ENCODE measurements around the gene LYVE1.
A peak's percentile ranks its signal among the peaks of the same experiment; 100 is the strongest.

The LYVE1 gene

DNA sequence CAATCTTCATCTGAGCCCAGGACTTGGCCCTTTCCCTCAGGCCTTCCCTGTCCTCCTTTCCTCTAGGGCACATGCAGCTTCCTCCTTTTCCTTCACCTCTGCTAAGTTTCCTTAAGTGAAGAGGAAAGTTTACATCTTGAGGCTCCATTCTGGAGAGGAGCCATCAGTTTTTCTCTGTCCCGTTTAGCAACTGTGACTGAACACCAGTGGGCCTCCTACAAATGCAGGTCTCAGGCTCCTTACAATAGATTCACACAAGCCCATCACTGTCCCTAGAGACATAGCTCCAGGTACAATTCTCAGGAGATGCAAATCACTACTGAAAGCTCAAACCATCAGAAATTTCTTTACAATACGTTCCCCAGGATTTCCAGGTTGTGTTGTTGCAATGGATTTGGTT, 23.3 kb upstream of the LYVE1 start:
- no peak for DNase-seq

DNA sequence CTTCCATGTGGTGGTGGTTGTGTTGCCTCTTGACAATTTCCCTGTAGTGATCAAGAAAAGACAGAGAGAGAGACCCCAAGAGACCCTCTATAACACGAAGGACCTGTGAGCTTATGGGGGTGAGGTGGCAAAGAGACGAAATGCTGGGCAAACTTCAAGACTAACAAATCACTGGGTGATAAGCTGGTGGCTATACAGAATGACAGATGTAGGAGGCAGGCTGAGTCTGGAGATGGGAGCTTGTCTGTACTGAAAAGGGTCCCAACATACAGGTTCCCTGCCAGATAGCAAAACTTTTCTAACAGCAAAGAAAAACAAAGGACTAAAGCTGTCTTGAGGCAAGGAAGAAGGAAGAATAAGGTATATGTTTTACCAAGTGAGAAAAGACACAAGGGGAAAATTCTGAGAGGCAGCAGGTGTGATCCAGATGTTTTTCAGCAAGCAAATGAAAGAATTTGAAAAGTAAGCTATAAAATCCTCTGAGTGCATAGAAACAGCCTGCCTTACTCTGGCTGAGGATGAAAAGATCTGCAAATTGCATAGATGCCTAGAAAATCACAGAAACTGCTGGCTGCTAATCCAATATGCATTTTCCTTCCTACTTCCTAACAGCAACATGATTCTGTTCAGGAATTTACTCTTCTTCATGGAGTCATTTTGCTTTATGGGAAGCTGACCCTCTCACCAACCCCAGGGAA, 21.9 kb upstream of the LYVE1 start:
- peak; percentile 68 for DNase-seq

DNA sequence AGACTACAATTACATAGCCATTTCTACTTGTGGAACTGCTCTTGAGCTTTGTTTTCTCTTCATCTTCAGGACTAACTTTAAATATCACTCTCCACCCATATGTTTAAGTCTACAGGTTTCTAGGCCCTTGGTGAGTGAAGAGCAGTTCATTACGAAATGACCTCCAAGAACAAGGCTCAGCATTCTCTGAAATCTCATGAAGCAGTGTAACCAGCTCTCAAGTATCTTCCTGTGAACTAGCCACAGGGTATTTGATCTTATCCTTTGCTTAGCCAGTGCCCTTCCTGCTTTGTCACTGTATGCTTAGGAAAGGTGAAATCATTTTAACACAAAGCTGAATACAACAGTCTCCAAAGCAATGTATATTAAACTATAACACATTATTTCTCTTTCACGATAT, 20.4 kb upstream of the LYVE1 start:
- DNase-seq, result no peak

DNA sequence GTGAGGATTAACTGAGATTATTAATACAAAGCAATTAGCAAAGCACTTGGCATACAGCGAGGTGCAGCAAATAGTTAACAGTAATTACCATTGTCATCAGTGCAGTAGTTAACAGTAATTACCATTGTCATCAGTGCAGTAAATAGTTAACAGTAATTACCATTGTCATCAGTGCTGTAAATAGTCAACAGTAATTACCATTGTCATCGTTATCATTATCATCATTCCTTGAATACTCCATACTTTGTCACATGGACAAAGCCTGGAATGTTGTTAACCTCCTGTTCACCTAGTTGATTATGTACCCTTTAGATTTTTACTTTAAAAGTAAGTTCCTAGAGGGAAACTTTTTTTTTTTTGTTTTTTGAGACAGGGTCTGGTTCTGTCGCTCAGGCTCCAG, 19.5 kb upstream of the LYVE1 start:
- no peak for DNase-seq

DNA sequence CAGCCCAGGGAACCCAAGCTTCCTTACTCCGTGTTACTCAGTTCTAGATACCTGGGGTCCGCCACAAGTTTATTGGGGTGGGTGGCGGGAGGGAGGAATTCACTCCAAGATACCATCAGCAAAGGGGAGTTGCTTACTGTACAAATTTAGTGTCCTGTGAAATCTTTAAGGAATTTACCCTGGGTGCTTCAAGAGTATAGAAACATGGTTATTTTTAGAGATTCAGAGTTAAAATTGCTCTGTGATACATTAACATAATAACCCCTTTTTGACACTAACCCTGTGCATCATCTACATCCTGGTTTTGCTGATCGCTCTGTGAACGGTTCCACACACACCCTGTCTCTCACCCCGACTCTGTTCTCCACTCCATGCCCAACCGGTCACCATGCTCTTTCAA, 18.9 kb upstream of the LYVE1 start:
- no peak for DNase-seq

DNA sequence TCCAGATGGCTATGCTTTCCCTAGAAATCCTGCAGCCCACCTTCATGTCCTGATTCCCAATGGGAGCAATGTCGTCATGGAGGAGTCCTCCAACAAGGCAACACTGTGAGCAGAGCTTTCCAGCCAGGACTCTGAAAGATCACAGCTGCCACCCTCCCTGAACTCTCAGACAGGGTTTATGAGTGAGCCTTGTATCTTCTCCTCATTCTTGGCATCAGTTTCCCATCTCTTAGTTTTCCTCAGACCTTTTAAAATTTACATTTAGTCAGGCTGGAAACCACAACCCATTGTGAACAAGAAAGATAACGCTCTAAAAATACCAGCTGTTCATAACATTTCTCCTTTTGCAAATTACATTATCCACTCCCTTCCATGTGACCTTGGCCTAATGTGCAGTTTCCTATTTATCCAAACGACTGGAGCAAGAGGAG, 15.6 kb upstream of the LYVE1 start:
- DNase-seq, result no peak

DNA sequence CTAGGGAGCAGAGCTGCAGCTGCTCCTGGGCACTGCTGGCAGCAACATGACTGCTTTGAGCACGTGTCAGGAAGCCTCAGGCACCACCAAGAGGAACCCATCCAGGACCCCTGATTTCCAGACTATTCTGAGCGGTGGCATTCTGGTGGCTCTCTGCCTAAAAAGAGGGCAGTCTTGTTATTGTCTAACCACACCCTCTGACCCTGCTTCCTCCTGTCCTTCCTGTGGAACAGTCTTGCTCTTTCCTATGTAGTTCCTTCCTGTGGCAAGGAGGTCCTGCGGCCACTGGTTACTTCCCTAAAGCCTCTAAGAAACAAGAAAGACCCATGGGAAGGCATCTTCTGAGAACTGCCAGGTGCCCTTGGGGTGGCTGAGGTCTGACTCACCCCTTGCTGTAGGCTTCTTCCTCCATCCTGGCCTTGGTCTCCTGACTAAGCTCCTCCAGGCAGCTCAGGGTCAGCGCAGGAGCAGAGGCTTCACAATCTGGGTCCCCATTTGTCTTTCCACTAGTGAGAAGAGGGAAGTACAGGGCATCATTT, 13.1 kb upstream of the LYVE1 start:
- no peak for DNase-seq

DNA sequence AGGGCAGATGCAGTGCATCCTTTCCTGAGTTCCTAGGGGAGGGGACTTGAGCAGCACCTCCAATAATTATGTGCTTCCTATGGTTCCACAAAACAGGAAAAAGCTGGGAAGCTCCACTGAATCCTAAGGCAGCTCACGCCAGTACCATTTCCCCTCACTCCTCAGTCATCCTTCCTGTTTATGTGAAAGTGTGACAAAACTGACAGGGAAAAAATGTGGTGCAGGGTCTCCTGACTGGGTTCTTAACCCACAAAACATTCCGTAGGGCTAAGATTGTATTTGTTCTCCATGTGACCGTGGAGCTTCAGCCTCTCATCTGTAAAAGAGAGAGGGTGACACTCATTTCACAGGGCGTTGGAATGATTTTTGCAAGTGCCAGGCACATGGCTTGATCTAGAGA, 12.2 kb upstream of the LYVE1 start:
- no peak for DNase-seq

DNA sequence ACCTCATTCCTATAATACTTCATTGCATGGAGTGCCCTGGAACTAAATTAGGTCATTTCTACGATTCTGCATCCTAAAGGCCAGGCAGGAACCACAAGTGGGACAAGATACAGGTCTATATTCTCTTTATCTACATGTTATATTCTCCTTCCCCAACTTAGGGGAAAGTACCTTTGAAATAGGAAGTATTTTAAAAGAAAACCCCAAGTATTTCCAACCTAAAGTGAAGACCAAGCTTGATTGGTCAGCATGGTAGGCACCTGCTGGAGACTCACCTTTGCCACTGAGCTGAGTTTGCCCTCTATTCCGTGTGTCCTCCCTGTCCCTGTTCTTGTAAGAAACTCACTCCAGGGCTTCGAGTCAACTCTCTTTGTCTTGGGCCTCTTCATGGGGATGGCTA, 11.2 kb upstream of the LYVE1 start:
- no peak for DNase-seq

DNA sequence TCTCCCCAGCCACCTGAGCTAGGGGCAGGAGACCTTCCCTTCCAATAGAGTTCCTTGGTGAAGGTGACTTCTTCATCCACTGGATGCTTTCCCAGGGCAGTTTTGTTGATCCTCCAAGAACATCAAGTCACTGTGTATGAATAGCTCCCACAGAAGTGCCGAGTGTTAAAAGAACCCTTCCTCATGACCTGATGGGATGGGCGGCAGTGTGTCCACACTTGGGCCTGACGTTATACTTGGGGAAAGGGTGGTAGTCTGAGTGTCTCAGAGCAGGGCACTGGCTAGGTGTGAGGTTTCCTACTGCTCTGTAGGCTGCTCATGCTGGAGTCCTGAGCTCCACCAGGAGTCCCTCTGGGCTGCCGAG, 7.6 kb upstream of the LYVE1 start:
- DNase-seq, result no peak

DNA sequence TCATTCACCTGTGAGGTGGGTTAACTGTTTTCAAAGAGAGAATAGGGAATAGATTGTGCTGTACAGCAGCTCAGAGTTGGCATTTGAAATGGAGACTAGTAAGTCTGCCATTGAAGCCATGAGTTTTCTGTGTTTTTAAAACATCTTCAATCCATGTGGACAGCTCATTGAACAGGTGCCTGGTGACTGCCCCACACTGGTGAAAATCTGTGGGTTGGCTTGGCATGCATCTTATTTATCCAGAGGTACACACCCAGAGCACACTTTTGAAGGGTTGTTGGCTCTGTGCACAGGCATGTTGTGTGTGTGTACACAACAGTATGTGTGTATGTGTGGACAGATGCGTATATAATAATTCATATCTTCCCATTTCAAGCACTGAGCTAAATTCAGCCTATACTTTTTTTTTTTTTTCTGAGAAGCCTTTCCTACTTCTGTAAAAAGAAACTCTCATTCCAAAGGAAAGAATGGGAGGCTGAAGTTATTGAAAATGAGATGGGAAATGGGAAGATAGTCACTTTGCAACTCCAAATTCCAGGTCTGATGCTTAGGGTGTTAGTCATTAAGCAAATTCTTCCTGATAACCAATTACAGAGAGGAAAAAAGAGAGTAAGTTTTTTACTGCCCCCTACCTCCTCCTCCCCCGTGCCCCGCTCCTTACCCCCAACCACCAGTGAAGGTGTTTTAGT, 7.0 kb upstream of the LYVE1 start:
- DNase-seq, result no peak

DNA sequence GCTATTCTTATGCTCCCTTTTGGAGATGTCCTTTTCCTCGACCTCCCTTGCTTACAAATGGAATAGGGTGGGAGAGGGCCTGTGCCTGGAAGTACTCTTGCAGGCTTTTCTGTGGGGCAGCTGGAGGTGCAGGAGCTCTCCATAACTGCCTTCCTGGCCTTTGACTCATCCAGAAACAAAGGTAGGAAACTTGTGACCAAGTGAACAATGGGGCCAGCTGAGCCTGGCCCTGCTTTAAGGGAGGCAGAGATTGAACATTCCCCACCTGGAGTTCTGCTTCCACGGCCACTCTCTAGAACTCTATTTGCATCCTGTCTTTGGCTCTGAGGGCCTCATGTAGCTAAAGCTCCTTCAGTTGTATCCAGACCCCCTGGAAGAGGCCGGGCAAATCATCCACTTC, 5.1 kb upstream of the LYVE1 start:
- DNase-seq, result no peak

DNA sequence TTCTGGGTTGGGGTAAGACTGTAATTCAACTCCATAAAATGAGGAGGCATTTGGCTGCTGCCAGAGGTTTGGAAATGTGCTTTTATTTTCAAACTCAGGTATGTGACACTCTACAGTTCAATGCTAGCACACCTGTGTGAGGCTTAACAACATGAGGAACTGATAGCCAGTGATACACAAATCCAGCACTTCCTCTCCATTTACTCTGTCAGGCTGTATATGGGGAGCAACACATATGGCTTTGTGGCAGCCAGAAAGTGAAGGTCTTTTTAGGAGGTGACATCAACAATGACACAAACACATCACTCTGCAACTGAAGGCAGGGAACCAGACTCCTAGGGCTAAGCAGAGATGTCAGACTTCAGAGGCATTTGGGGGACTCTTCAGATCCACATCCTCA, 4.6 kb upstream of the LYVE1 start:
- no peak for DNase-seq

DNA sequence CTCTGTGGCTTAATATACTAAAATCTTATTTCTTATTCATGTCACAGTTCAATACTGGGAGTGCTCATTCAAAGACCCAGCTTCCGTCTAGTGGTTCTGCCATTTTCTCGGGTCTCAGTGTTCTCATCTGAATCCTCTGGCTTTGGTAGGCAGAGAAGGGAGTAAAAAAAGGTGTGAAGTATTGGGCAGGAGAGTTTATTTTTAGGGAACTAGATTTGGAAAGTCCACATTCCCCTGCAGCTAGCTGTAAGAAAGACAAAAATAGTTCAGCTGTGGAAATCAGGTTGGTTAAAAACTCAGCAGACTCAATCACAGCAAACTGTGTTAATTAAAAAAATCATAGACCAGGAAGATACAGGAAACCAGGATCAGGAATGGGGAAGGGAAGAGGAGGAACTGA, 4.1 kb upstream of the LYVE1 start:
- DNase-seq, result no peak

DNA sequence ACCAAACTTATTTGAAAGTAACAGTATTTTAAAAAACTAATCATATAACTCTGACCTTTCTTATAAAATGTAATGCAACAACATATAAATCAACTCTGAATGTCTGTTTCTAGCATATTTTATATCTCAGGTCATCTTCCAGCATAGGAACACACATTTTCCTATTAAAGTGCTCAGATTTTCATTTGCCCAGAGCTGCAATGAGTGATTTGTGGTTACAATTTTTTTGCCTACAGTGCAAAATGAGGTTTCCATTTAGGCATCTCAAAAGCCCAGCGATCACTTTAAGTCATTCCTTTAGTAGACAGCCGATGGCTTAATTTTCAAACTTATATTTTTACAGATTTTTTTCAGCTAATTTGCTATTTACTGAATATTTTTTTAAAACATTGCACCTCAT, 1.0 kb downstream of the LYVE1 start:
- peak; percentile 64 for DNase-seq

DNA sequence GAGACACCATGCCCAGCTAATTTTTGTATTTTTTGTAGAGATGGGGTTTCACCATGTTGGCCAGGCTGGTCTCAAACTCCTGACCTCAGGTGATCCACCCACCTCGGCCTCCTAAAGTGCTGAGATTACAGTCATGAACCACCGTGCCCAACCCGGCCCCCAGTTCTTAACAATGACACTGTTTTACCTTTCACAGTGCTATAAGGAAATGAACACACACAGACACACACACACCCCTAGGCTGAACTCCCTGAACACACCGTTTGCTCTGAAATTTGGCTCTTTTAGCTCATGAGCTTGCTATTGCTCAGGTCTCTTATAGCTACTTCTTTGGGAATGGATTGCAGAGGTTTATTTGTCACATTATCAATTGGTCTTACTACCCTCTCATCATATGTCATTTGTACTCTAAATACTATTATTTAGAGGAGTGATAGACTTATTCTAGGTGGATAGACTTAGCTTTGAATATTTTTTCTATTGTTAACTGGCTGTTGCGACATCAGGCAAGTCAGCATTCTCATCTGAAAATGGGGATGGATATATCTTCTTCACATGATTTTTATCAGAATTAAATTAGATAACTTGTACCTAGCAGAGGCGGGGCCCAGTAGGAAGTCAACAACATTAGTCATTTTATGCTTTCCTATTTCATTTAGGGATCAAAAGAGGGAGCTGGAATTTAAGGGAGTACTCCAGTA, 2.1 kb downstream of the LYVE1 start:
- no peak for DNase-seq

DNA sequence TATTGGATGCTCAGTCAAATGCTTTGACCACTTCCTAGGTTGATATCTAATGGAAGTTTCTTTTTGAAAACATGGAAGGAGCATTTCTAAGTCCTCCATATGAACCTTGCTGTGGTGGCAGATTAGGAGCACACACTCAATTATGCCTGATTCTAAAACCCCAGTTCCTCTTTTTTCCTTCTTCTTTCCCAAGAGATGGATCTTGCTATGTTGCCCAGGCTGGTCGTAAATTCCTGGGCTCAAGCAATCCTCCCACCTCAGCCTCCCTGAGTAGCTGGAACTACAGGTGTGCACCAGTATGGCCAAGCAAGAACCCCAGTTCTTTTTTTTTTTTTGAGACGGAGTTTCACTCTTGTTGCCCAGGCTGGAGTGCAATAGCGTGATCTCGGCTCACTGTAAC, 3.0 kb downstream of the LYVE1 start:
- no peak for DNase-seq

DNA sequence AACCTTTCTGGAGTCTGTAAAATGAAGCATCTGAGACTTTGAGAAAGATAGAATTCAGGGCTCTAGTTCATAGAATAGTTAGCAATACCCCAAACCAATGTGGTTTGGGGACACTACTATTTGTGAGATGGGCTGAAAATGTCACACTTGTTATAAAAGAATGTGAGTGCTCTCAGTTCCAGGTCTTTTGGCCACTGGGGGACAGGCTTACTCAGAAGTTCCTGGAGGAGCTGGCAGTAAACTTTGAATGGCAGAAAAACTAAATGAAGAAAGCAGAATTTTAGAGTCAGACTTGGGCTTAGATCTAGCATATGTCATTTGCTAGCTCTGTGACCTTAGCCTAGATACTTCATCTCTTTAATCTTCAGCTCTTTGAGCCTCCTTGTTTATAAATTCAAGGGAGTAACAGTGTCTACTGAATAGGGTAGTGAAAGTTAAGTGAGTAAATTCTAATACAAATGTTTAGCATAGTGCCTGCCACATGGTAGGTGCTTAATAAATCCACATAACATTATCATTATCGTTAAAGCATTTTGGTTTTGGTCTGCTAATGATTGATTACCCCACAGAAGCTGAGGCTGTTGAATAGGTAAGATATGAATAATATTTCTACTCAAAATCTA, 3.7 kb downstream of the LYVE1 start:
- DNase-seq, result peak; percentile 26

DNA sequence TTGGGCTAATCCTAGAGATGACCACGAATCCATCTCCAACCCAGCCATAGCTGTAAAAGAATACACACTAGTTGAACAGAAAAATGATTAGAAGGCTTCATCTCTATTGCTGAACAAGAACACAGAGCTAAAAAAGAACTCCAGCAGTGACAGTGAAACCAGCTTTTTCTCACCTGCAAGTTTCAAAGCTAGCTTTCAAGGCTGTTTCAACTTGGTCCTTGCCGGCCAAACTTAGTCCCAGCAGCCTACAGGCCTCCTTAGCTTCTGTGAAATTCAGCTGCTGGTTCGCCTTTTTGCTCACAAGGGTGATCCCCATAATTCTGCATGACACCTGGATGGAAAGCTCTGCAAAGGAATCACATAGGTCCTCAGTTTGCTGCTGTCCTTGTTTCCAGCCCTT, 4.4 kb downstream of the LYVE1 start:
- no peak for DNase-seq

DNA sequence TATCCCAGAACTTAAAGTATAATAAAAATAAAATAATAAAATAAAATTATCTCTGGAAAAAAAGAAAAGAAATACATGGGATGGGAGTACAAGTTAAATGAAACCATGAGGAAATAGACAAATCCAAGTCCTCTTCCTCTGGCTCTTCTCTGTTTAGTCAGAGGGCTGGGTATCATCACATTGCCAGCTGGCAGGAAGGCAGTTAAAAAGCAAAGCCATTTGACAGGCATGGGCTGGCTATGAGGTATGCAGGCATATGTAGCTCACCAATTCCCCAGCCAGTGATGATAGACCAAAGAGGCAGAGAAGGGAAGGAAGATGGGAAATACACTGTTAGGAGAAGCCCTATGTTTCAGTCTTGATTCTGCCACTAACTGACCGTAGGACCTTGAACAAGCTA, 6.5 kb downstream of the LYVE1 start:
- DNase-seq, result no peak

DNA sequence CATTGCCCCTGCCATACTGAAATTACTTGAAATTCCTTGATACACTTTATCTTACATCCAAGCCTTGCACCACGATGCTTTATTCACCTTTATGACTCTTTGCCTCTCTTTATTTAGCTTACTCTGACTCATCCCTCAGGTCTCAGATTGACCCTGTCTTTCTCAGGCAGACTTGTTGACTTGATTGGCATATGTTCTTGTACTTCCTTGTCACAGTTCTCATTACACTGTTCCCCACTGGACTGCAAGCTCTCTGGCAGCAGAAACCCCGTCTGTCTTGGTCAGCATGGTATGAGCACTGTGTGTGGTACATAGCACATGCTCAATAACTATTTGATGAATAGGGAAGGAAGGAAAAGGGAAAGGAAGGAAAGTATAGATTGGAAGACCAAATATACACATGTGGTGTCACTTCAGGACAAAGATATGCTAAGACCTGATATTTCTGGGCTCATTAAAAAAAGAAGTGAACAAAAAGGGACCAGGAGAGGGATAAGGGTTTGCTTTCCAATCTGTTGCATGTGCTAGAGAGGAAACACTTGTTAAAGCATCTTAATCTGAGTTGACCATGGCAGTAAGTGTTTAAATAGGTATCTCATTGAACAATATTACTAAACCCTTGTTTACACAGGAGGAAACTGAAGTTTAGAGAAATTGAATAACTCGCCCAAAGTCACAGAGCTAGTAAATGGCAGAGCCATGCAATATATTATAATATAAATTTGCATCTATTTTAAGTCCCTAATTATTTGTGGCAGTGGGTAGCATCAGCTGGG, 7.2 kb downstream of the LYVE1 start:
- DNase-seq, result no peak

DNA sequence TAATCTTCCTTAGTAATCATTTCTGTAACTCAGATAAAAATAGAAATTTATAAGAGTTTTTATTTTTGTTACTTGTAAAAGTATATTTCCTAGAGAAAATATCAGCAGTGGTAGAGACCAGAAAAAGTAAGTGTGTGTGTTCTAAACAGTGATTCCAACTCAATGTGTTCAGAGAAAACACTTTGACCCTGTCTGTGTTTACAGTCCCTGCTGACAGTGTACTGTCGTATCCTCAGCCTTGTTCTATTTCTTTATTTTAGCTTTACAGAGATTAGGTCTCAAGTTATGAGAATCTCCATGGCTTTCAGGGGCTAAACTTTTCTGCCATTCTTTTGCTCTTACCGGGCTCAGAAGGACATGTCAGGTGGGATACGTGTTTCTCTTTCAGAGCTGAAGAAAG, 10.2 kb downstream of the LYVE1 start:
- DNase-seq, result no peak

DNA sequence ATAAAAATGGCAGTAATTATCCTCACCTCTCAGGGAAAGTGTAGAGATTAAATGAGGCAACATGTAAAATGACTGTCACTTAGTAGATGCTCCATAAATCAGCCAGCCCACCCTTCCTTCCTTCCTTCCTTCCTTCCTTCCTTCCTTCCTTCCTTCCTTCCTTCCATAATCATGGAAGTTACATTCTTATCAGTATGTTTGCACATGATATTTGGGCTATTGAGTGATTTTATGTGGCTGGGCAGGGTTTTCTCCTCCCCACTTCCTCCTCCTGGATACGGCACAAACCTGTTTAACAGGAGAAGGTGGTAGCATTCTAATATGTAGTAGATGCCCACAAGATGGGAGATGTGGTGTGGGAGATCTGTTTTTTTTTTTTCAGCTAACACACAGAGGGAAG, 11.9 kb downstream of the LYVE1 start:
- DNase-seq, result no peak

All from fibroblast of skin of abdomen (primary cell).